Astrocyte of the spinal cord (primary cell): Measurements from ENCODE around the gene ZNF474.
A peak's percentile ranks its signal among the peaks of the same experiment; 100 is the strongest.

Source experiments
- DNase-seq: peaks from one replicate; pipeline ENCODE4 v3.0.0; 2011; ENCODE audit warnings: low read depth, low spot score
- H3K4me3 ChIP-seq: 2 replicates; pipeline ENCODE4 v1.5.1; 2011; ENCODE audit warnings: low read depth, mild to moderate bottlenecking, low read length, moderate library complexity
- CTCF ChIP-seq: IDR thresholded peaks from 2 replicates; pipeline ENCODE4 v1.5.1; 2012; ENCODE audit warnings: low read depth, mild to moderate bottlenecking, low read length, inconsistent platforms
- in situ Hi-C: cut with HindIII; loops from 2 replicates; pipeline ENCODE4 v1.10.0; 2017; ENCODE audit warnings: low sequenced_read_pairs

The ZNF474 gene

GRCh38 chr5:122142480-122143164 lies 13.3 kb downstream of the ZNF474 start:
- TF ChIP-seq CTCF: no peak
- peak; percentile 90 for DNase-seq
- no peak overlapping the region for H3K4me3 ChIP-seq
- in situ Hi-C loops: no loop called here

- in situ Hi-C loops: no loop called here
- TF ChIP-seq CTCF: no peak
- H3K4me3 ChIP-seq: no peak overlapping the region
- DNase-seq: peak; percentile 31
These were observed 14.9 kb downstream of the ZNF474 start for GRCh38 chr5:122144236-122144635.

- H3K4me3 ChIP-seq: no peak overlapping the region
- in situ Hi-C loops: no loop called here
- TF ChIP-seq CTCF: no peak
- no peak for DNase-seq
These were observed 16.6 kb downstream of the ZNF474 start for GRCh38 chr5:122145906-122146305.

- TF ChIP-seq CTCF: no peak
- no peak for DNase-seq
- in situ Hi-C loops: no loop called here
- H3K4me3 ChIP-seq: no peak overlapping the region
These were observed 20.2 kb downstream of the ZNF474 start for GRCh38 chr5:122149321-122150090.

GRCh38 chr5:122150215-122150614 lies 20.9 kb downstream of the ZNF474 start:
- peak; percentile 61 for DNase-seq
- H3K4me3 ChIP-seq: no peak overlapping the region
- TF ChIP-seq CTCF: no peak
- in situ Hi-C loops: no loop called here

- in situ Hi-C loops: no loop called here
- no peak overlapping the region for H3K4me3 ChIP-seq
- TF ChIP-seq CTCF: no peak
- DNase-seq: peak; percentile 91
These were observed 22.3 kb downstream of the ZNF474 start for GRCh38 chr5:122151640-122152039.
